Measurements from ENCODE around the gene NRTN. TPM values are rescaled to one million over a fixed set of nuclear protein-coding genes. Genes with fewer than 3 reads are reported as not detected.

Gene NRTN
- polyA plus RNA-seq, 1 experiment: 0.22 TPM

DNA sequence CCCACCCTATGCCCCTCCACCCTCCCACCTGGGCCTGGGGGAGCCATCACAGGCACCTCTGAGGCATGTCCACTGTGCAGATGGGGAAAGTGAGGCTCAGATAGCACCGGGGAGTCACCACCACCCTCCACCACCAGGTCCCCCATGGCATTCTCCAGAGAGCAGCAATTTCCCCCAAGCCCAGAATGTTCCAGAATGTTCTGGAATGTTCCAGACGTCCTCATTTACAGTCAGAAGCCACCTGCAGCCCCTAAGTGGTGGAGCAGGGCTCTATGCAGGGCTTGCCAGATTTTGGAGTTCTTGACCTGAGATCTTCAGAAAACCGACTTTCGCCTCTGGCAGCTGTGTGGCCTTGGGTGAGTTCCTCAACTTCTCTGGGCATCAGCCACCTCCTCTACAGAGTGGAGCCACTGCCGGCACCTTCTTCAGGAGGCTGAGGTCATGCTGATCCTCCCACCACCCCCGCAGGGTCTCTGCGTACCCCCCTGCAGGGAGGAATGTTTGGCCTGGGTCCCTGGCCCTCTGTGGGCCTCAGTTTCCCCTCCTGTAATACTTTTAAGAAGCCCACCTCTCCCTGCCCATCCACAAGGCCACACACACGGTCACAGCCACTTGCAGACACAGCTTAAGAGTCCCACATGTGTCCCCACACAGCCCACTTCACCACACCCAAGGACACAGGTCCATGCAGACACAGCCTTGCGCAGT, 59.3 kb downstream of the NRTN start:
- Histone ChIP-seq H3K4me3 (ENCODE audit: low read depth, low read length) (no peak overlapping the region), H3K36me3 (ENCODE audit: control insufficient read depth, insufficient read depth, low read length) (no peaks in the 10 kb centered on the region), H3K27me3 (ENCODE audit: control insufficient read depth, insufficient read depth, low read length) (0 out of 2 replicates have a peak, but pooled peaks cover 2% of the 10 kb centered on the region)
- POLR2A ChIA-PET: no interaction called here
- CTCF ChIA-PET: no interaction called here
- no peak for DNase-seq (ENCODE audit: low read depth)
- TF ChIP-seq, protein P1, sequence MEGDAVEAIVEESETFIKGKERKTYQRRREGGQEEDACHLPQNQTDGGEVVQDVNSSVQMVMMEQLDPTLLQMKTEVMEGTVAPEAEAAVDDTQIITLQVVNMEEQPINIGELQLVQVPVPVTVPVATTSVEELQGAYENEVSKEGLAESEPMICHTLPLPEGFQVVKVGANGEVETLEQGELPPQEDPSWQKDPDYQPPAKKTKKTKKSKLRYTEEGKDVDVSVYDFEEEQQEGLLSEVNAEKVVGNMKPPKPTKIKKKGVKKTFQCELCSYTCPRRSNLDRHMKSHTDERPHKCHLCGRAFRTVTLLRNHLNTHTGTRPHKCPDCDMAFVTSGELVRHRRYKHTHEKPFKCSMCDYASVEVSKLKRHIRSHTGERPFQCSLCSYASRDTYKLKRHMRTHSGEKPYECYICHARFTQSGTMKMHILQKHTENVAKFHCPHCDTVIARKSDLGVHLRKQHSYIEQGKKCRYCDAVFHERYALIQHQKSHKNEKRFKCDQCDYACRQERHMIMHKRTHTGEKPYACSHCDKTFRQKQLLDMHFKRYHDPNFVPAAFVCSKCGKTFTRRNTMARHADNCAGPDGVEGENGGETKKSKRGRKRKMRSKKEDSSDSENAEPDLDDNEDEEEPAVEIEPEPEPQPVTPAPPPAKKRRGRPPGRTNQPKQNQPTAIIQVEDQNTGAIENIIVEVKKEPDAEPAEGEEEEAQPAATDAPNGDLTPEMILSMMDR (IDR thresholded peaks at IDR 0.05; ENCODE audit: insufficient read depth, low read depth, low read length): no peak

GRCh38 chr19:5864725-5865486, 60.0 kb downstream of the NRTN start:
- TF ChIP-seq, protein P1 (IDR thresholded peaks at IDR 0.05; ENCODE audit: insufficient read depth, low read depth, low read length): no peak
- Histone ChIP-seq H3K36me3 (ENCODE audit: control insufficient read depth, insufficient read depth, low read length) (no peaks in the 10 kb centered on the region), H3K4me3 (ENCODE audit: low read depth, low read length) (no peak overlapping the region), H3K27me3 (ENCODE audit: control insufficient read depth, insufficient read depth, low read length) (0 out of 2 replicates have a peak, but pooled peaks cover 2% of the 10 kb centered on the region)
- ChIA-PET CTCF (no interaction called here), POLR2A (no interaction called here)
- no peak for DNase-seq (ENCODE audit: low read depth)

- DNase-seq (ENCODE audit: low read depth): no peak
- CTCF ChIA-PET: no interaction called here
- H3K36me3 ChIP-seq (ENCODE audit: control insufficient read depth, insufficient read depth, low read length): no peaks in the 10 kb centered on the region
- TF ChIP-seq, protein P1 (IDR thresholded peaks at IDR 0.05; ENCODE audit: insufficient read depth, low read depth, low read length): no peak
- H3K4me3 ChIP-seq (ENCODE audit: low read depth, low read length): no peak overlapping the region
- no peaks in the 10 kb centered on the region for H3K27me3 ChIP-seq (ENCODE audit: control insufficient read depth, insufficient read depth, low read length)
- POLR2A ChIA-PET: no interaction called here
These were observed 60.9 kb downstream of the NRTN start for GRCh38 chr19:5865772-5866171.

GRCh38 chr19:5867201-5868136, 62.6 kb downstream of the NRTN start:
- Histone ChIP-seq H3K27me3 (ENCODE audit: control insufficient read depth, insufficient read depth, low read length) (0 out of 2 replicates have a peak, but pooled peaks cover 2% of the 10 kb centered on the region), H3K4me3 (ENCODE audit: low read depth, low read length) (no peak overlapping the region), H3K36me3 (ENCODE audit: control insufficient read depth, insufficient read depth, low read length) (no peaks in the 10 kb centered on the region)
- CTCF ChIA-PET: no interaction called here
- POLR2A ChIA-PET: no interaction called here
- no peak for DNase-seq (ENCODE audit: low read depth)
- TF ChIP-seq, protein P1 (IDR thresholded peaks at IDR 0.05; ENCODE audit: insufficient read depth, low read depth, low read length): no peak

All from BJ (cell line).